ENCODE measurements around the gene PIAS4. TPM values are rescaled to one million over a fixed set of nuclear protein-coding genes. Genes with fewer than 3 reads are reported as not detected.

PIAS4 gene
- total and polyA plus RNA-seq, 9 of the 15 experiments (the other 6 are each of a cell fraction or from before 2014, with no cell fraction given), result 0.27 to 34.9 (median 14.4) TPM

DNA sequence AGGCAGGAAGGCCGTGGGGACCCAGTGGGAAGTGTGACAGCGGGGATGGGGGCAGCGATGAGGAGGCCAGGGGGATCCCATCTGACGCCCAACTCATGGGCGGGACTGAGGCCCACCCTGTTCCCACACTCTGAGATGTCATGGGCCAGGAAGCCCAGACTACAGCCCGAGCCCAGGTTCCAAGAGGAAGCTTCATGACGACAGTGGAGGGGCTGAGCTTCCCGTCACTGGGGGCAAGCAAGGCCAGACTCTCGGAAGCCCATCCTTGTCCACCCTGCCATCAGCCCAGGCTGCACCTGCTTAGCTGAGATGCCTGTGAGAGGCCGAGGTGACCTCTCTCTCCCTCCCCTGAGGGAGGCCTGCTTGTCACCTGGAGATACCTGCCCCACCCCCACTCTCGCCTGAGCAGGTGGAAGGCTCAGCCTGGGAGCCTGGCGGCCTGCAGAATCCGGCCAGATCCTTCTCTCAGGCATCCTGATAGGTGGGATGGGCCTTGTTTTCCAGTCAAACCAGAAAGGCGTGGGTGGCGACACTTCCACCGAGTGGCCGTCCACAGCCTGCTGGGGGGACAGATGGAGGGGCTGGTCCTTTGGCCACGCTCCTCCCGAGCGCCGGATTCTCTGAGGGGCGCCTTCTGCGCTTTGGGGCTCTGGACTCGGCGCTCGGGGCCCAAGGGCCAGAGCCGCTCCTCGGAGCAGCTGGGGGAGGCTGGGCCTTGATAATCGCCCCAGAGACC is 54.3 kb downstream of the PIAS4 start (continued):
- TF ChIP-seq IRF2 (CRISPR knock-in tag; IDR thresholded peaks at IDR 0.05) (no peak), HDAC3 (IDR thresholded peaks at IDR 0.05; ENCODE audit: borderline replicate concordance, partially characterized antibody) (no peak), HMGXB4 (CRISPR knock-in tag; IDR thresholded peaks at IDR 0.05) (no peak), ZBTB33 (CRISPR knock-in tag; IDR thresholded peaks at IDR 0.05) (peak; percentile 66), ATF2 (CRISPR knock-in tag; IDR thresholded peaks at IDR 0.05) (no peak), RBM25 (IDR thresholded peaks at IDR 0.05; ENCODE audit: low read depth, low read length, severe bottlenecking) (peak; percentile 51), SP1 (CRISPR knock-in tag; IDR thresholded peaks at IDR 0.05) (no peak), ZNF717 (CRISPR knock-in tag; IDR thresholded peaks at IDR 0.05) (no peak), ZFX (CRISPR knock-in tag; IDR thresholded peaks at IDR 0.05) (peak; percentile 24; the same call in 1 of the 2 replicates), RB1 (IDR thresholded peaks at IDR 0.05; ENCODE audit: low read depth) (no peak), SRSF3 (IDR thresholded peaks at IDR 0.05; ENCODE audit: insufficient read depth, low read length) (no peak), SMAD1 (IDR thresholded peaks at IDR 0.05; ENCODE audit: low read depth, low read length, partially characterized antibody) (no peak), ZNF431 (CRISPR knock-in tag; IDR thresholded peaks at IDR 0.05) (no peak), POLR2G (IDR thresholded peaks at IDR 0.05; ENCODE audit: low read depth, low read length) (peak; percentile 54), SRSF1 (IDR thresholded peaks at IDR 0.05; ENCODE audit: low read depth, low read length) (no peak), EZH2 (IDR thresholded peaks at IDR 0.05; ENCODE audit: borderline replicate concordance, low read depth, low read length) (no peak)
- TF ChIP-seq, protein P1, sequence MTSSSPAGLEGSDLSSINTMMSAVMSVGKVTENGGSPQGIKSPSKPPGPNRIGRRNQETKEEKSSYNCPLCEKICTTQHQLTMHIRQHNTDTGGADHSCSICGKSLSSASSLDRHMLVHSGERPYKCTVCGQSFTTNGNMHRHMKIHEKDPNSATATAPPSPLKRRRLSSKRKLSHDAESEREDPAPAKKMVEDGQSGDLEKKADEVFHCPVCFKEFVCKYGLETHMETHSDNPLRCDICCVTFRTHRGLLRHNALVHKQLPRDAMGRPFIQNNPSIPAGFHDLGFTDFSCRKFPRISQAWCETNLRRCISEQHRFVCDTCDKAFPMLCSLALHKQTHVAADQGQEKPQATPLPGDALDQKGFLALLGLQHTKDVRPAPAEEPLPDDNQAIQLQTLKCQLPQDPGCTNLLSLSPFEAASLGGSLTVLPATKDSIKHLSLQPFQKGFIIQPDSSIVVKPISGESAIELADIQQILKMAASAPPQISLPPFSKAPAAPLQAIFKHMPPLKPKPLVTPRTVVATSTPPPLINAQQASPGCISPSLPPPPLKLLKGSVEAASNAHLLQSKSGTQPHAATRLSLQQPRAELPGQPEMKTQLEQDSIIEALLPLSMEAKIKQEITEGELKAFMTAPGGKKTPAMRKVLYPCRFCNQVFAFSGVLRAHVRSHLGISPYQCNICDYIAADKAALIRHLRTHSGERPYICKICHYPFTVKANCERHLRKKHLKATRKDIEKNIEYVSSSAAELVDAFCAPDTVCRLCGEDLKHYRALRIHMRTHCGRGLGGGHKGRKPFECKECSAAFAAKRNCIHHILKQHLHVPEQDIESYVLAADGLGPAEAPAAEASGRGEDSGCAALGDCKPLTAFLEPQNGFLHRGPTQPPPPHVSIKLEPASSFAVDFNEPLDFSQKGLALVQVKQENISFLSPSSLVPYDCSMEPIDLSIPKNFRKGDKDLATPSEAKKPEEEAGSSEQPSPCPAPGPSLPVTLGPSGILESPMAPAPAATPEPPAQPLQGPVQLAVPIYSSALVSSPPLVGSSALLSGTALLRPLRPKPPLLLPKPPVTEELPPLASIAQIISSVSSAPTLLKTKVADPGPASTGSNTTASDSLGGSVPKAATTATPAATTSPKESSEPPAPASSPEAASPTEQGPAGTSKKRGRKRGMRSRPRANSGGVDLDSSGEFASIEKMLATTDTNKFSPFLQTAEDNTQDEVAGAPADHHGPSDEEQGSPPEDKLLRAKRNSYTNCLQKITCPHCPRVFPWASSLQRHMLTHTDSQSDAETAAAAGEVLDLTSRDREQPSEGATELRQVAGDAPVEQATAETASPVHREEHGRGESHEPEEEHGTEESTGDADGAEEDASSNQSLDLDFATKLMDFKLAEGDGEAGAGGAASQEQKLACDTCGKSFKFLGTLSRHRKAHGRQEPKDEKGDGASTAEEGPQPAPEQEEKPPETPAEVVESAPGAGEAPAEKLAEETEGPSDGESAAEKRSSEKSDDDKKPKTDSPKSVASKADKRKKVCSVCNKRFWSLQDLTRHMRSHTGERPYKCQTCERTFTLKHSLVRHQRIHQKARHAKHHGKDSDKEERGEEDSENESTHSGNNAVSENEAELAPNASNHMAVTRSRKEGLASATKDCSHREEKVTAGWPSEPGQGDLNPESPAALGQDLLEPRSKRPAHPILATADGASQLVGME (CRISPR knock-in tag; IDR thresholded peaks at IDR 0.05), result no peak
